ENCODE measurements around the gene RGS9BP. TPM values are rescaled to one million over a fixed set of nuclear protein-coding genes. Genes with fewer than 3 reads are reported as not detected.

Gene RGS9BP
- total RNA-seq: under 0.01 and 0.32 TPM in 2 replicates

DNA sequence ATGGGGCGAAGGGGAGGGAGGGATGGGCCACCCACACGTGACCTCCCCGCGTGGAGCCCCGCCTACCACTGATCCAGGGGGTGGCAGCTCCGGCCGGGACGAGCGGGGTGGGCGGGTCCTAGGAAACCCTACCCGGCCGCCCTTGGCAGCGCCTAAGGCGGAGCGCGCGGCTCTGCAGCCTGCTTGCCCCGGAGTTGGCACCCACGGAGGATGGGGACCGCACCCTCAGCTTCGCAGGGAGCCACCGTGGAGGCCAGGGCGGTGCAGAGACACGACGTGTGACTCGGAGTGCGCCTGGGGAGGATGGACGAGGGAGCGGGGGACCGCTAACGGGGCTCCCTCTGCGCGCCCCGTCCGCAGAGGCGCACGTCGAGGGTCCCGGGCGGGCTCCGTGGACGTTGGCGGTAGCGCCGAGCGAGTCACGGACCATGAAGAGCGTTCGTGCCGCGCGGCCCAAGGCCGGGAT lies at the start of gene RGS9BP:
Gene RGS9BP (plus strand): TSS at position 129 of the 466 bp plus-strand sequence. CDS start 416 bp downstream, outside the sequence.

DNA sequence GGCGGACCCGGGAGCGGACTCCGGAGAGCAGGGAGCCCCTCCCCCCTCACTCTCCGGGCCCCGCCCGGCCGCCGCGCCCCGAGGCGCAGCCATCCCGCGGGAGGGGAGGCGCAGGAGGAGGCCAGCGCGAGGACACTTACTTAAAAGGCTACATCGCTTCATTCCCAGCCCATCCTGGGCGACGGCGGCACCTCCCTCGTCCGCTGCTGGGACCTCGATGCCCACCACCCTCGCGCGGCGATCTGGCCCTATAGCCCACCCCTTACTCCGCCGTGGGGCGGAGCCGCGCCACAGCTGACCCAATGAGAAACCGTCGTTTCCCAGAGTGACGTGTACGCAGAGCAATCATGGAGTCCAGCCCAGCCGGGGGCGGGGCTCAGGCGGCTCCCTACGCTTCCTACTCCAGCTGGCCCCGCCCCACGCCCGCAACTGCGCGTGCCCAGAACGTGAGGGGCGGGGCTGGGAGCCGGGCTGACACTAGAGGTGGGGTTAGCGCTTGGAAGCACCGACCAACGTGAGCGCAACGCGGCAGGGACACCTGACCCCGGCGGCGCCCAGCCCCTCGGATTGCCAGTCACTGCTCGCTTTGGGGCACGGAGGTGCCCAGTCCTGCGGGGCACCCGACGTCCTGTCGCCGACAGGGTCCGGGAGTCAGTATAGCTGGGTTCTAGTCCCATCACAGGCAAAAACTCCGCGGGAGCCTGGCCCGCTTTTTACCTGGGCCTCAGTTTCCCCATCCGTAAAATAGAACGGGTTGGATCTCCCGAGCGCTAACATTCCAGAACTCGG lies 523 bp upstream of the RGS9BP start, which contains the start of gene ANKRD27:
Gene ANKRD27 (minus strand): TSS at position 250 of the 789 bp plus-strand sequence. CDS start 16,165 bp downstream, outside the sequence.

GRCh38 chr19:32691291-32691951 lies 15.8 kb downstream of the RGS9BP start, which contains the start of gene NUDT19:
Gene NUDT19 (plus strand): TSS chr19:32691821. CDS start chr19:32691961, 140 bp downstream.

DNA sequence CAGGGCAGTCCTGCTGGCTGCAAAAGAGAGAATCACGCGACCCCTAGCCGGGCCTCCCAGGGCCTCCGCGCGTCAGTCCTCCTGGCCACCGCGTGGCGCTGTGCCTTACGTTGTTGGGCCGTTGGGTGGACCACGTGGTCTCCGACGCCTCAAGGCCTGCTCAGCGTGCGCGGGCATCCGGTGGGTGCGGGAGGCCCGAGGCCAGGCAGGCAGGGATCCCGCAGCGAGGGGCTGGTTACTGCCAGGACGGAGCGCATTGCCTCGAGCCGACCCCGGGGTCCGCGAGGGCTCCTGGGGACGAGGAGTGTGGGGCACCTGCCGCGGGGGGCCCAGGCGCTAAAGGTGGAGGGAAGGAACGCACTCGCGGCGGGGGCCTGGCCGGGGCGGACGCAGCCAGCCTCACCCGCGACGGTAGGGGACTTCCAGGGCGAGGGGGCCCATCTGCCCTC lies 44.0 kb downstream of the RGS9BP start, which contains the start of gene TDRD12:
Gene TDRD12 (plus strand): TSS at position 157 of the 449 bp plus-strand sequence. CDS start 306 bp downstream, outside the sequence.

Other genes starting within 250 kb of the RGS9BP start
- gene PDCD5, start 94.7 kb upstream of the RGS9BP start, total RNA-seq: 159 and 160 TPM in 2 replicates
- gene ANKRD27, start 668 bp upstream of the RGS9BP start, total RNA-seq: 33.5 and 46.0 TPM in 2 replicates
- gene NUDT19, start 16.0 kb downstream of the RGS9BP start, total RNA-seq: 7.6 and 9.1 TPM in 2 replicates
- gene TDRD12, start 43.9 kb downstream of the RGS9BP start, total RNA-seq: not detected in 2 replicates
- gene SLC7A9, start 193.9 kb downstream of the RGS9BP start, total RNA-seq: not detected in 2 replicates

All from epithelial cell of umbilical artery (primary cell).